ENCODE results near the gene MLLT6.

GRCh38 chr17:38751144-38751807 lies 46.2 kb downstream of the MLLT6 start:
- TF ChIP-seq, protein P1, sequence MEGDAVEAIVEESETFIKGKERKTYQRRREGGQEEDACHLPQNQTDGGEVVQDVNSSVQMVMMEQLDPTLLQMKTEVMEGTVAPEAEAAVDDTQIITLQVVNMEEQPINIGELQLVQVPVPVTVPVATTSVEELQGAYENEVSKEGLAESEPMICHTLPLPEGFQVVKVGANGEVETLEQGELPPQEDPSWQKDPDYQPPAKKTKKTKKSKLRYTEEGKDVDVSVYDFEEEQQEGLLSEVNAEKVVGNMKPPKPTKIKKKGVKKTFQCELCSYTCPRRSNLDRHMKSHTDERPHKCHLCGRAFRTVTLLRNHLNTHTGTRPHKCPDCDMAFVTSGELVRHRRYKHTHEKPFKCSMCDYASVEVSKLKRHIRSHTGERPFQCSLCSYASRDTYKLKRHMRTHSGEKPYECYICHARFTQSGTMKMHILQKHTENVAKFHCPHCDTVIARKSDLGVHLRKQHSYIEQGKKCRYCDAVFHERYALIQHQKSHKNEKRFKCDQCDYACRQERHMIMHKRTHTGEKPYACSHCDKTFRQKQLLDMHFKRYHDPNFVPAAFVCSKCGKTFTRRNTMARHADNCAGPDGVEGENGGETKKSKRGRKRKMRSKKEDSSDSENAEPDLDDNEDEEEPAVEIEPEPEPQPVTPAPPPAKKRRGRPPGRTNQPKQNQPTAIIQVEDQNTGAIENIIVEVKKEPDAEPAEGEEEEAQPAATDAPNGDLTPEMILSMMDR (conservative IDR thresholded peaks at IDR 0.05; ENCODE audit: low read depth, low read length) = no peak
- TF ChIP-seq EZH2 (IDR thresholded peaks at IDR 0.05; ENCODE audit: low read length, unreplicated experiment) = no peak
- no peak for TF ChIP-seq EZH2phosphoT487 (IDR thresholded peaks at IDR 0.05; ENCODE audit: borderline replicate concordance, low read length)
